Endothelial cell of umbilical vein (primary cell): ENCODE results near the gene WHRN. TPM values are rescaled to one million over a fixed set of nuclear protein-coding genes. Genes with fewer than 3 reads are reported as not detected.

ENCODE experiments used
- BruUV-seq: library from RNA; stranded (reverse); fragments of 400-500 nt; replicated peaks from 2 replicates; lab custom pipeline; 2021; lab: Mats Ljungman, UMichigan
- CTCF ChIA-PET: fragments of 300-600, 350-600 bp; sonication (Branson Sonifier 250); formaldehyde crosslinking; loops from one replicate; lab custom pipeline; 2021; ENCODE audit warnings: antibody characterized with exemption, inconsistent platforms; lab: Charles Lee
- POLR2A ChIA-PET: fragments of 300-600, 350-600 bp; sonication (Branson Sonifier 250); formaldehyde crosslinking; loops from one replicate; lab custom pipeline; 2021; ENCODE audit warnings: antibody characterized with exemption, inconsistent platforms; lab: Charles Lee
- DNase-seq: peaks from one replicate; pipeline ENCODE4 v3.0.0-alpha.2; 2011; ENCODE audit warnings: low read depth, low spot score
- FAIRE-seq: peaks from 2 replicates; lab custom pipeline; 2011; peaks lifted over from hg19 to GRCh38; lab: Jason Lieb, UNC
- H2AFZ ChIP-seq: 2 replicates; pipeline ENCODE4 v1.6.0; 2012; ENCODE audit warnings: low read depth, low read length, control low read depth, inconsistent platforms
- H3K27ac ChIP-seq: 2 replicates; pipeline ENCODE4 v1.5.1; 2011; ENCODE audit warnings: low read depth, mild to moderate bottlenecking, control low read depth, low read length, moderate library complexity; ENCODE audit not compliant: insufficient read depth
- H3K27me3 ChIP-seq, 2 experiments: 2 replicates each; pipeline versions ENCODE4 v1.6.0 to v1.6.1; 2011; ENCODE audit warnings: low read length in 2 of 2, mixed read lengths in 1 of 2; ENCODE audit not compliant: control insufficient read depth in 2 of 2, insufficient read depth in 2 of 2
- H3K36me3 ChIP-seq, 2 experiments: 2 replicates in 1 of 2; 3 replicates in 1 of 2; pipeline ENCODE4 v1.5.1; 2011; ENCODE audit warnings: low read length in 2 of 2, mild to moderate bottlenecking in 1 of 2, moderate library complexity in 1 of 2; ENCODE audit not compliant: control insufficient read depth in 2 of 2, insufficient read depth in 2 of 2; ENCODE audit errors: extremely low read depth in 1 of 2
- H3K4me1 ChIP-seq: 3 replicates; pipeline ENCODE4 v1.5.1; 2011; ENCODE audit warnings: mild to moderate bottlenecking, low read length; ENCODE audit not compliant: control insufficient read depth, insufficient read depth; ENCODE audit errors: extremely low read depth
- H3K4me2 ChIP-seq: 2 replicates; pipeline ENCODE4 v1.6.1; 2011; ENCODE audit warnings: low read length, control low read depth, mixed read lengths; ENCODE audit not compliant: insufficient read depth
- H3K4me3 ChIP-seq, 3 experiments: fragments of 200-600 bp in 1 of 3; sonication (generic), shearing (Covaris generic) in 1 of 3; replicated peaks in 1 of 3; 2 replicates each; pipeline ENCODE4 v1.5.1; 2011 to 2016; ENCODE audit warnings: control low read depth in 3 of 3, low read length in 3 of 3, mild to moderate bottlenecking in 2 of 3, inconsistent platforms in 1 of 3, low read depth in 1 of 3, moderate library complexity in 1 of 3; ENCODE audit not compliant: insufficient read depth in 1 of 3
- H3K79me2 ChIP-seq: 2 replicates; pipeline ENCODE4 v1.6.0; 2012; ENCODE audit warnings: low read length, inconsistent platforms; ENCODE audit not compliant: control insufficient read depth, insufficient read depth
- H3K9ac ChIP-seq: replicated peaks from 2 replicates; pipeline ENCODE3; 2011; ENCODE audit warnings: low read length, control low read depth; ENCODE audit not compliant: insufficient read depth; ENCODE audit errors: extremely low read depth
- H3K9me1 ChIP-seq: replicated peaks from 3 replicates; pipeline ENCODE4 v1.6.0; 2011; ENCODE audit warnings: mild to moderate bottlenecking, low read length; ENCODE audit not compliant: control insufficient read depth, insufficient read depth; ENCODE audit errors: extremely low read depth
- H3K9me3 ChIP-seq: replicated peaks from 2 replicates; pipeline ENCODE4 v1.5.1; 2012; ENCODE audit warnings: low read length, inconsistent platforms; ENCODE audit not compliant: control insufficient read depth, insufficient read depth
- H4K20me1 ChIP-seq: replicated peaks from 2 replicates; pipeline ENCODE3; 2011; ENCODE audit warnings: mild to moderate bottlenecking, low read length; ENCODE audit not compliant: control insufficient read depth, insufficient read depth; ENCODE audit errors: extremely low read depth
- CTCF ChIP-seq, 2 donors: IDR thresholded peaks; 1 replicate in 1 of 2; 2 replicates in 1 of 2; pipeline ENCODE4 v1.5.1; 2011; ENCODE audit warnings: low read length in 2 of 2, mild to moderate bottlenecking in 2 of 2, moderate library complexity in 2 of 2, control low read depth in 1 of 2, inconsistent platforms in 1 of 2, low read depth in 1 of 2; ENCODE audit not compliant: insufficient read depth in 1 of 2; ENCODE audit errors: extremely low read depth in 1 of 2
- EZH2 ChIP-seq: IDR thresholded peaks from 2 replicates; pipeline ENCODE4 v1.6.1; 2012; ENCODE audit warnings: borderline replicate concordance, low read depth, mild to moderate bottlenecking, moderate library complexity, low read length, inconsistent platforms; ENCODE audit not compliant: severe bottlenecking
- FOS ChIP-seq: IDR thresholded peaks from 2 replicates; pipeline ENCODE4 v1.6.1; 2011; ENCODE audit warnings: mild to moderate bottlenecking, low read length, moderate library complexity, borderline replicate concordance; ENCODE audit not compliant: insufficient read depth
- GATA2 ChIP-seq: IDR thresholded peaks from 2 replicates; pipeline ENCODE4 v1.7.0; 2011; ENCODE audit warnings: low read depth, mild to moderate bottlenecking, moderate library complexity, mixed read lengths, low read length; ENCODE audit not compliant: insufficient read length, insufficient read depth
- JUN ChIP-seq: IDR thresholded peaks from 2 replicates; pipeline ENCODE4 v1.6.1; 2011; ENCODE audit warnings: borderline replicate concordance, low read depth; ENCODE audit not compliant: insufficient read length, insufficient read depth
- MAX ChIP-seq: IDR thresholded peaks from 2 replicates; pipeline ENCODE4 v1.6.1; 2011; ENCODE audit not compliant: insufficient read depth, insufficient read length
- MYC ChIP-seq: IDR thresholded peaks from one replicate; pipeline ENCODE4 v1.6.1; 2011; ENCODE audit warnings: mild to moderate bottlenecking, low read depth, low read length
- POLR2A ChIP-seq: IDR thresholded peaks from 2 replicates; pipeline ENCODE4 v1.6.1; 2012; ENCODE audit warnings: low read depth, mild to moderate bottlenecking, control low read depth, low read length
- POLR2AphosphoS5 ChIP-seq: IDR thresholded peaks from 2 replicates; pipeline ENCODE4 v1.6.1; 2012; ENCODE audit warnings: low read depth, mild to moderate bottlenecking, control low read depth, low read length, moderate library complexity; ENCODE audit not compliant: insufficient read depth
- dilution Hi-C: fragments of 300-500 bp; cut with MboI; formaldehyde crosslinking; loops from one replicate; pipeline ENCODE4 v1.15.0; 2019; ENCODE audit warnings: low sequenced_read_pairs; ENCODE audit not compliant: extremely low pct_ligation_motif_present
- intact Hi-C: fragments of 100-400 bp; cut with micrococcal nuclease; formaldehyde crosslinking; loops from one replicate; pipeline ENCODE4 v1.10.0; 2022
- polyA plus RNA-seq, 4 experiments: library from polyadenylated mRNA; depleted of rRNA in 3 of 4; stranded (reverse) in 3 of 4; unstranded in 1 of 4; fragments of >200 nt; gene quantifications; 2 replicates each; pipeline versions ENCODE4 v1.2.1 to v1.2.3, GENCODE V29; 2011 to 2012; ENCODE audit warnings: missing spikeins in 1 of 4
- total RNA-seq: library from RNA; stranded (reverse); gene quantifications from 2 replicates; pipeline ENCODE4 v1.2.3, GENCODE V29; 2021

Gene WHRN
- total and polyA plus RNA-seq, 2 donors (not counting 3 experiments of a cell fraction or from before 2014, with no cell fraction given): 0.35 to 0.69 TPM

- dilution Hi-C loops (no loop called here), intact Hi-C loops (no loop called here)
- CTCF ChIA-PET: interaction anchor here (1.5 to 9.5 kb wide), 3 partner anchors 52 to 260 kb away, joined by 3 to 397 read pairs (median 4); partner anchors contain the start of gene TEX53
- Histone ChIP-seq H4K20me1 (no peaks in the 10 kb centered on the region), H3K4me2 (no peak overlapping the region), H3K9me3 (no peaks in the 10 kb centered on the region), H3K9ac (no peak overlapping the region), H3K4me3 (no peak overlapping the region), H3K4me1 (no peaks in the 10 kb centered on the region), H3K36me3 (no peaks in the 10 kb centered on the region), H3K9me1 (no peaks in the 10 kb centered on the region), H2AFZ (no peak overlapping the region), H3K27ac (no peak overlapping the region), H3K79me2 (no peaks in the 10 kb centered on the region), H3K27me3 (no peaks in the 10 kb centered on the region)
- TF ChIP-seq GATA2: no peak
- TF ChIP-seq POLR2A: no peak
- TF ChIP-seq EZH2: no peak
- no peak for TF ChIP-seq MYC
- TF ChIP-seq JUN: no peak
- no peak for TF ChIP-seq MAX
- no peak for TF ChIP-seq POLR2AphosphoS5
- TF ChIP-seq FOS: no peak
- FAIRE-seq (no peak), DNase-seq (no peak)
- BruUV-seq: no TSS peak
- POLR2A ChIA-PET: no interaction called here
These were observed 103.9 kb downstream of the WHRN start for GRCh38 chr9:114401344-114401743.

- H3K9me1 ChIP-seq: no peaks in the 10 kb centered on the region
- no peaks in the 10 kb centered on the region for H3K36me3 ChIP-seq
- H2AFZ ChIP-seq: no peak overlapping the region
- H3K4me2 ChIP-seq: no peak overlapping the region
- intact Hi-C loops (no loop called here), dilution Hi-C loops (no loop called here)
- no peaks in the 10 kb centered on the region for H4K20me1 ChIP-seq
- no peaks in the 10 kb centered on the region for H3K79me2 ChIP-seq
- no TSS peak for BruUV-seq
- POLR2A ChIA-PET: no interaction called here
- CTCF ChIA-PET: interaction anchor here (1.2 to 9.5 kb wide), 5 partner anchors 13 to 261 kb away, joined by 3 to 397 read pairs (median 4); partner anchors contain the start of genes AKNA and TEX53
- H3K4me3 ChIP-seq: no peak overlapping the region
- no peak for DNase-seq
- H3K27ac ChIP-seq: no peak overlapping the region
- no peaks in the 10 kb centered on the region for H3K27me3 ChIP-seq
- H3K9ac ChIP-seq: no peak overlapping the region
- TF ChIP-seq GATA2 (no peak), POLR2A (no peak), JUN (no peak), FOS (no peak), MAX (no peak), EZH2 (no peak), POLR2AphosphoS5 (no peak), CTCF (IDR thresholded peaks at IDR 0.05; ENCODE audit: extremely low read depth in 1 of 2, insufficient read depth in 1 of 2, low read depth in 1 of 2, low read length in 2 of 2) (no peak), MYC (no peak)
- no peak for FAIRE-seq
- H3K9me3 ChIP-seq: no peaks in the 10 kb centered on the region
- no peaks in the 10 kb centered on the region for H3K4me1 ChIP-seq
These were observed 104.5 kb downstream of the WHRN start for GRCh38 chr9:114400772-114401171.
